Measurements from ENCODE around the gene RNF157. TPM values are rescaled to one million over a fixed set of nuclear protein-coding genes. Genes with fewer than 3 reads are reported as not detected.

Gene RNF157
- total and polyA plus RNA-seq, 2 of the 13 experiments (the other 11 are each of a cell fraction or from before 2014, with no cell fraction given): 0.44 to 1.5 TPM

GRCh38 chr17:76147211-76148014 is 92.9 kb downstream of the RNF157 start (continued):
- TF ChIP-seq, protein P1, sequence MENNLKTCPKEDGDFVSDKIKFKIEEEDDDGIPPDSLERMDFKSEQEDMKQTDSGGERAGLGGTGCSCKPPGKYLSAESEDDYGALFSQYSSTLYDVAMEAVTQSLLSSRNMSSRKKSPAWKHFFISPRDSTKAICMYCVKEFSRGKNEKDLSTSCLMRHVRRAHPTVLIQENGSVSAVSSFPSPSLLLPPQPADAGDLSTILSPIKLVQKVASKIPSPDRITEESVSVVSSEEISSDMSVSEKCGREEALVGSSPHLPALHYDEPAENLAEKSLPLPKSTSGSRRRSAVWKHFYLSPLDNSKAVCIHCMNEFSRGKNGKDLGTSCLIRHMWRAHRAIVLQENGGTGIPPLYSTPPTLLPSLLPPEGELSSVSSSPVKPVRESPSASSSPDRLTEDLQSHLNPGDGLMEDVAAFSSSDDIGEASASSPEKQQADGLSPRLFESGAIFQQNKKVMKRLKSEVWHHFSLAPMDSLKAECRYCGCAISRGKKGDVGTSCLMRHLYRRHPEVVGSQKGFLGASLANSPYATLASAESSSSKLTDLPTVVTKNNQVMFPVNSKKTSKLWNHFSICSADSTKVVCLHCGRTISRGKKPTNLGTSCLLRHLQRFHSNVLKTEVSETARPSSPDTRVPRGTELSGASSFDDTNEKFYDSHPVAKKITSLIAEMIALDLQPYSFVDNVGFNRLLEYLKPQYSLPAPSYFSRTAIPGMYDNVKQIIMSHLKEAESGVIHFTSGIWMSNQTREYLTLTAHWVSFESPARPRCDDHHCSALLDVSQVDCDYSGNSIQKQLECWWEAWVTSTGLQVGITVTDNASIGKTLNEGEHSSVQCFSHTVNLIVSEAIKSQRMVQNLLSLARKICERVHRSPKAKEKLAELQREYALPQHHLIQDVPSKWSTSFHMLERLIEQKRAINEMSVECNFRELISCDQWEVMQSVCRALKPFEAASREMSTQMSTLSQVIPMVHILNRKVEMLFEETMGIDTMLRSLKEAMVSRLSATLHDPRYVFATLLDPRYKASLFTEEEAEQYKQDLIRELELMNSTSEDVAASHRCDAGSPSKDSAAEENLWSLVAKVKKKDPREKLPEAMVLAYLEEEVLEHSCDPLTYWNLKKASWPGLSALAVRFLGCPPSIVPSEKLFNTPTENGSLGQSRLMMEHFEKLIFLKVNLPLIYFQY (CRISPR knock-in tag; IDR thresholded peaks at IDR 0.05; ENCODE audit: borderline replicate concordance): no peak
- TF ChIP-seq ZNF546 (CRISPR knock-in tag; conservative IDR thresholded peaks at IDR 0.05) (no peak), SCMH1 (CRISPR knock-in tag; IDR thresholded peaks at IDR 0.05; ENCODE audit: borderline replicate concordance) (no peak), ZKSCAN5 (CRISPR knock-in tag; IDR thresholded peaks at IDR 0.05) (no peak), SMC3 (IDR thresholded peaks at IDR 0.05; ENCODE audit: low read length) (peak; percentile 45; the same call in 1 of the 2 replicates), MXD4 (CRISPR knock-in tag; IDR thresholded peaks at IDR 0.05) (no peak), ZNF414 (CRISPR knock-in tag; IDR thresholded peaks at IDR 0.05) (no peak), SMAD3 (CRISPR knock-in tag; IDR thresholded peaks at IDR 0.05) (no peak), GTF3A (CRISPR knock-in tag; conservative IDR thresholded peaks at IDR 0.05) (no peak), HDAC1 (CRISPR knock-in tag; IDR thresholded peaks at IDR 0.05) (no peak), ZNF879 (CRISPR knock-in tag; IDR thresholded peaks at IDR 0.05) (no peak)
- TF ChIP-seq, protein P2, sequence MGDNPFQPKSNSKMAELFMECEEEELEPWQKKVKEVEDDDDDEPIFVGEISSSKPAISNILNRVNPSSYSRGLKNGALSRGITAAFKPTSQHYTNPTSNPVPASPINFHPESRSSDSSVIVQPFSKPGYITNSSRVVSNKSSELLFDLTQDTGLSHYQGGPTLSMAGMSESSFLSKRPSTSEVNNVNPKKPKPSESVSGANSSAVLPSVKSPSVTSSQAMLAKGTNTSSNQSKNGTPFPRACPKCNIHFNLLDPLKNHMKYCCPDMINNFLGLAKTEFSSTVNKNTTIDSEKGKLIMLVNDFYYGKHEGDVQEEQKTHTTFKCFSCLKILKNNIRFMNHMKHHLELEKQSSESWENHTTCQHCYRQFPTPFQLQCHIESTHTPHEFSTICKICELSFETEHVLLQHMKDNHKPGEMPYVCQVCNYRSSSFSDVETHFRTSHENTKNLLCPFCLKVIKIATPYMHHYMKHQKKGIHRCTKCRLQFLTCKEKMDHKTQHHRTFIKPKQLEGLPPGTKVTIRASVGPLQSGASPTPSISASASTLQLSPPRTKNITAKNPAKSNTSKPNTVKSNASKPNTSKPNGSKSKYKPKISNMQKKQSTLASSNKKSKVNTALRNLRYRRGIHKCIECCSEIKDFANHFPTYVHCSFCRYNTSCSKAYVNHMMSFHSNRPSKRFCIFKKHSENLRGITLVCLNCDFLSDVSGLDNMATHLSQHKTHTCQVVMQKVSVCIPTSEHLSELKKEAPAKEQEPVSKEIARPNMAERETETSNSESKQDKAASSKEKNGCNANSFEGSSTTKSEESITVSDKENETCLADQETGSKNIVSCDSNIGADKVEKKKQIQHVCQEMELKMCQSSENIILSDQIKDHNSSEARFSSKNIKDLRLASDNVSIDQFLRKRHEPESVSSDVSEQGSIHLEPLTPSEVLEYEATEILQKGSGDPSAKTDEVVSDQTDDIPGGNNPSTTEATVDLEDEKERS (CRISPR knock-in tag; IDR thresholded peaks at IDR 0.05): no peak
- TF ChIP-seq, protein P3, sequence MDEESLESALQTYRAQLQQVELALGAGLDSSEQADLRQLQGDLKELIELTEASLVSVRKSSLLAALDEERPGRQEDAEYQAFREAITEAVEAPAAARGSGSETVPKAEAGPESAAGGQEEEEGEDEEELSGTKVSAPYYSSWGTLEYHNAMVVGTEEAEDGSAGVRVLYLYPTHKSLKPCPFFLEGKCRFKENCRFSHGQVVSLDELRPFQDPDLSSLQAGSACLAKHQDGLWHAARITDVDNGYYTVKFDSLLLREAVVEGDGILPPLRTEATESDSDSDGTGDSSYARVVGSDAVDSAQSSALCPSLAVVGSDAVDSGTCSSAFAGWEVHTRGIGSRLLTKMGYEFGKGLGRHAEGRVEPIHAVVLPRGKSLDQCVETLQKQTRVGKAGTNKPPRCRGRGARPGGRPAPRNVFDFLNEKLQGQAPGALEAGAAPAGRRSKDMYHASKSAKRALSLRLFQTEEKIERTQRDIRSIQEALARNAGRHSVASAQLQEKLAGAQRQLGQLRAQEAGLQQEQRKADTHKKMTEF (CRISPR knock-in tag; IDR thresholded peaks at IDR 0.05): no peak; the same call in 1 of the 2 replicates
- TF ChIP-seq, protein P4, sequence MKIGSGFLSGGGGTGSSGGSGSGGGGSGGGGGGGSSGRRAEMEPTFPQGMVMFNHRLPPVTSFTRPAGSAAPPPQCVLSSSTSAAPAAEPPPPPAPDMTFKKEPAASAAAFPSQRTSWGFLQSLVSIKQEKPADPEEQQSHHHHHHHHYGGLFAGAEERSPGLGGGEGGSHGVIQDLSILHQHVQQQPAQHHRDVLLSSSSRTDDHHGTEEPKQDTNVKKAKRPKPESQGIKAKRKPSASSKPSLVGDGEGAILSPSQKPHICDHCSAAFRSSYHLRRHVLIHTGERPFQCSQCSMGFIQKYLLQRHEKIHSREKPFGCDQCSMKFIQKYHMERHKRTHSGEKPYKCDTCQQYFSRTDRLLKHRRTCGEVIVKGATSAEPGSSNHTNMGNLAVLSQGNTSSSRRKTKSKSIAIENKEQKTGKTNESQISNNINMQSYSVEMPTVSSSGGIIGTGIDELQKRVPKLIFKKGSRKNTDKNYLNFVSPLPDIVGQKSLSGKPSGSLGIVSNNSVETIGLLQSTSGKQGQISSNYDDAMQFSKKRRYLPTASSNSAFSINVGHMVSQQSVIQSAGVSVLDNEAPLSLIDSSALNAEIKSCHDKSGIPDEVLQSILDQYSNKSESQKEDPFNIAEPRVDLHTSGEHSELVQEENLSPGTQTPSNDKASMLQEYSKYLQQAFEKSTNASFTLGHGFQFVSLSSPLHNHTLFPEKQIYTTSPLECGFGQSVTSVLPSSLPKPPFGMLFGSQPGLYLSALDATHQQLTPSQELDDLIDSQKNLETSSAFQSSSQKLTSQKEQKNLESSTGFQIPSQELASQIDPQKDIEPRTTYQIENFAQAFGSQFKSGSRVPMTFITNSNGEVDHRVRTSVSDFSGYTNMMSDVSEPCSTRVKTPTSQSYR (CRISPR knock-in tag; IDR thresholded peaks at IDR 0.05; ENCODE audit: borderline replicate concordance): no peak
